Measurements from ENCODE around the gene RFX8.

- TF ChIP-seq CTCF (IDR thresholded peaks at IDR 0.05; ENCODE audit: low read depth, low read length) (no peak), EZH2phosphoT487 (IDR thresholded peaks at IDR 0.05; ENCODE audit: low read depth) (no peak)
These were observed 105.8 kb downstream of the RFX8 start for GRCh38 chr2:101369100-101369499.
